ENCODE measurements around the gene MOGAT2.

Gene MOGAT2

DNA sequence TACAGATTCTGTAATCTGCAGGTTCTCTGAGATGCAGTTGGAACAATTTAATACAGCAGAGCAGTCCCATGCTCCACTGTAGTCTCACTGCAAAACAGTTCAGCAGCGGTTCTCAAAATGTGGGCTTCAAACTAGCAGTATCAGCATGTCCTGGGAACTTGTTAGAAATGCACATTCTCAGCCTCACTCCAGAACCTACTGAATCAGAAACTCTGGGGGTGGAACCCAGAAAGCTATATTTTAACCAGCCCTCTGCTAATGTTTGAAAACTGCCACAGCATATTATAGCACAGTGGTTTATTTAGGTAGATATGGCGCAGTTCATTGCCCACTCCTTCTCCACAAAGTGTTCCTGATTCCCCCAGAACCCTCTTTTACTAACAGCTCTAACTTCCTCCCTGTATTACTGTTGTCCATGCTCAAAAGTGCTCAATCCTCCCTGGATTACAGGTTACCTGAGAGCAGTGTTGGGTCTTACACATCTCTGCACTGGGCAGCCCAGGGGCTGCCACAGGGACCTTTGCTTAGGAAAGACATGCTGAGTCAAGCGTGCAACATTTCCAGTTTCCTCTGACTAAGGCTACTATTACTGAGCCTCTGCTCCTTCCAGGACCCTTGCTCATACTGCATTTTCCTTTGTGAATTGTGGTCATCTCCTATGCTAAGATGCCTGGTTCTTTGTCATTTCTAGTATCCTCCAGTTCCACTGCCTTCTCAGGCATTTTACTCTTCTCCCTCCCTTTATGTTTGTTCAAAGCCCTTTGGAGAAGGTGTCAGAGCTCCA lies 43.3 kb downstream of the MOGAT2 start:
- no peak for TF ChIP-seq EZH2phosphoT487 (conservative IDR thresholded peaks at IDR 0.05; ENCODE audit: low read length)
- TF ChIP-seq, protein P1, sequence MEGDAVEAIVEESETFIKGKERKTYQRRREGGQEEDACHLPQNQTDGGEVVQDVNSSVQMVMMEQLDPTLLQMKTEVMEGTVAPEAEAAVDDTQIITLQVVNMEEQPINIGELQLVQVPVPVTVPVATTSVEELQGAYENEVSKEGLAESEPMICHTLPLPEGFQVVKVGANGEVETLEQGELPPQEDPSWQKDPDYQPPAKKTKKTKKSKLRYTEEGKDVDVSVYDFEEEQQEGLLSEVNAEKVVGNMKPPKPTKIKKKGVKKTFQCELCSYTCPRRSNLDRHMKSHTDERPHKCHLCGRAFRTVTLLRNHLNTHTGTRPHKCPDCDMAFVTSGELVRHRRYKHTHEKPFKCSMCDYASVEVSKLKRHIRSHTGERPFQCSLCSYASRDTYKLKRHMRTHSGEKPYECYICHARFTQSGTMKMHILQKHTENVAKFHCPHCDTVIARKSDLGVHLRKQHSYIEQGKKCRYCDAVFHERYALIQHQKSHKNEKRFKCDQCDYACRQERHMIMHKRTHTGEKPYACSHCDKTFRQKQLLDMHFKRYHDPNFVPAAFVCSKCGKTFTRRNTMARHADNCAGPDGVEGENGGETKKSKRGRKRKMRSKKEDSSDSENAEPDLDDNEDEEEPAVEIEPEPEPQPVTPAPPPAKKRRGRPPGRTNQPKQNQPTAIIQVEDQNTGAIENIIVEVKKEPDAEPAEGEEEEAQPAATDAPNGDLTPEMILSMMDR (IDR thresholded peaks at IDR 0.05; ENCODE audit: insufficient read depth, low read length, poor library complexity, severe bottlenecking): no peak
- no peaks in the 10 kb centered on the region for H3K9me3 ChIP-seq (ENCODE audit: insufficient read depth, low read length)
- no peaks in the 10 kb centered on the region for H3K27me3 ChIP-seq (ENCODE audit: low read length)
- H3K27ac ChIP-seq (ENCODE audit: low read depth, low read length): no peak overlapping the region
- H3K36me3 ChIP-seq (ENCODE audit: low read length): no peaks in the 10 kb centered on the region
- H2AFZ ChIP-seq (ENCODE audit: low read depth, low read length, severe bottlenecking): no peak overlapping the region
- H3F3A ChIP-seq (ENCODE audit: insufficient read depth): no peaks in the 10 kb centered on the region
- H3K79me2 ChIP-seq (ENCODE audit: insufficient read depth, low read length): no peaks in the 10 kb centered on the region
- H4K20me1 ChIP-seq (ENCODE audit: low read depth, low read length): no peaks in the 10 kb centered on the region
- no peak overlapping the region for H3K4me3 ChIP-seq (ENCODE audit: insufficient read depth, low read length, poor library complexity, severe bottlenecking)
- H3K4me2 ChIP-seq (ENCODE audit: low read depth, low read length, poor library complexity, severe bottlenecking): no peak overlapping the region
- H3K9me2 ChIP-seq (replicated peaks; ENCODE audit: insufficient read depth, low read length): no peaks in the 10 kb centered on the region
- no peak overlapping the region for H3K9ac ChIP-seq (ENCODE audit: low read length)

- Histone ChIP-seq H3K9me3 (ENCODE audit: insufficient read depth, low read length) (no peaks in the 10 kb centered on the region), H3K27ac (ENCODE audit: low read depth, low read length) (no peak overlapping the region), H2AFZ (ENCODE audit: low read depth, low read length, severe bottlenecking) (no peak overlapping the region), H3K27me3 (ENCODE audit: low read length) (no peaks in the 10 kb centered on the region), H3F3A (ENCODE audit: insufficient read depth) (no peaks in the 10 kb centered on the region), H3K36me3 (ENCODE audit: low read length) (no peaks in the 10 kb centered on the region), H3K9ac (ENCODE audit: low read length) (no peak overlapping the region), H4K20me1 (ENCODE audit: low read depth, low read length) (no peaks in the 10 kb centered on the region), H3K79me2 (ENCODE audit: insufficient read depth, low read length) (no peaks in the 10 kb centered on the region), H3K4me3 (ENCODE audit: insufficient read depth, low read length, poor library complexity, severe bottlenecking) (no peak overlapping the region), H3K4me2 (ENCODE audit: low read depth, low read length, poor library complexity, severe bottlenecking) (no peak overlapping the region), H3K9me2 (replicated peaks; ENCODE audit: insufficient read depth, low read length) (no peaks in the 10 kb centered on the region)
- no peak for TF ChIP-seq EZH2phosphoT487 (conservative IDR thresholded peaks at IDR 0.05; ENCODE audit: low read length)
- TF ChIP-seq, protein P1 (IDR thresholded peaks at IDR 0.05; ENCODE audit: insufficient read depth, low read length, poor library complexity, severe bottlenecking): no peak
Observed at GRCh38 chr11:75762158-75762557, 44.5 kb downstream of the MOGAT2 start.

DNA sequence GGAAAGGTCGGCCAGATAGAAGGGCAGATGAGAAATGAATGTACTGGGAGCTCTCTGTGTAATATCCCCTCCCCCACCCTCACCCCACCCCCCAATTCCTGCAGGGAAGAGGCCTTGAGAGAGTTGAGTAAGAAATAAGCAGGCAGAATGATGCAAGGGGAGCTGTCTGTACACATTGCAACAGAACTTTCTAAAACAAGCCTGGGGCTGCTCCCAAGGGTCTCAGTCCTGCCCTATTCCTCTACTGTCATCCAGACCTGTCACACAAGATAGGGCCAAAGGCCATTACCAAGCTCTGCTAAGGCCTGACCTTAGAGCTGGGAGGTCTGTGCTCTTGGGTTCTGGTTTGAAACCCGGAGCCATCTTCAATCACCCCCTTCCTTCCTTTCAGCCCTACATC lies 45.2 kb downstream of the MOGAT2 start:
- Histone ChIP-seq H3K27me3 (ENCODE audit: low read length) (no peaks in the 10 kb centered on the region), H3K4me3 (ENCODE audit: insufficient read depth, low read length, poor library complexity, severe bottlenecking) (no peak overlapping the region), H3K9me2 (replicated peaks; ENCODE audit: insufficient read depth, low read length) (no peaks in the 10 kb centered on the region), H3K79me2 (ENCODE audit: insufficient read depth, low read length) (no peaks in the 10 kb centered on the region), H3K9ac (ENCODE audit: low read length) (no peak overlapping the region), H3K36me3 (ENCODE audit: low read length) (no peaks in the 10 kb centered on the region), H3F3A (ENCODE audit: insufficient read depth) (no peaks in the 10 kb centered on the region), H3K4me2 (ENCODE audit: low read depth, low read length, poor library complexity, severe bottlenecking) (no peak overlapping the region), H4K20me1 (ENCODE audit: low read depth, low read length) (no peaks in the 10 kb centered on the region), H3K9me3 (ENCODE audit: insufficient read depth, low read length) (no peaks in the 10 kb centered on the region), H3K27ac (ENCODE audit: low read depth, low read length) (no peak overlapping the region), H2AFZ (ENCODE audit: low read depth, low read length, severe bottlenecking) (no peak overlapping the region)
- TF ChIP-seq EZH2phosphoT487 (conservative IDR thresholded peaks at IDR 0.05; ENCODE audit: low read length): no peak
- TF ChIP-seq, protein P1 (IDR thresholded peaks at IDR 0.05; ENCODE audit: insufficient read depth, low read length, poor library complexity, severe bottlenecking): no peak

All from SU-DHL-6 (cell line).